ENCODE measurements around the gene PAX9. TPM values are rescaled to one million over a fixed set of nuclear protein-coding genes. Genes with fewer than 3 reads are reported as not detected.
"Not testable (repeated sequence)": the region's sequence is repeated elsewhere in the genome, so short reads cannot be mapped to it uniquely, and the experiment has no call there.

PAX9 gene
- total RNA-seq, 4 donors from 2014 or later: not detected

DNA sequence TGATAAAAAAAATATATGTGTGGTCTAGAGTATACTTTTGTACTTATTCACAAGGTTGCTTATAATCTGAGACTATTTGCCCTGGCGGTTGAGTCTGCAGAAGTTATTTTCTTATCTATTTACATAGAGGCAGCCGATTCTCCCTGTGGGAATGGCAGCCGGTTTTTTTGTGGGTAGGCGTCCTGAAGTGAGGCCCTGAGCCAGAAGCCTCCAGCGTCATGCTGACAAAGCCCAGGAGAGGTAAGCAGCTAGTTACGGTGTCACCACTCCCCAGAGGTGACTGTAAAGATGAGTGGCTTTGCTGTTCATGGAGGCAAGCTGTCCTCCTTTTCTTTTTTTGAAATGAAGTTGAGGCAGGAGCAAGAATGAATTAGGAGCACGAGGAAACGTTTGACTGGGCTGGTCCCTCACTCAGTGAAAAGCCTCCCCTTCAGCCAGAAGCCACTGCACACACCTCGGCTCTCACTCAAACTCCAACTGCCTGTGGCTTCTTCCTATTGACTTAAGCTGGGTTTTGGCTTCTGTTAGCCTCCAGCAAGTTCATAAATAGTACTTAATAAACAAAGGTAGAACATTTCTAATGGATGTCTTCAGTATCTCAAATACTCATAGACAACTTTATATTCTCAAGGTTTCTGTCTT lies 21.5 kb downstream of the PAX9 start:
- no peaks in the 10 kb centered on the region for H3K4me1 ChIP-seq
- in situ Hi-C loops (cut with MboI; ENCODE audit: low sequenced_read_pairs in 4 of 4): no loop called here

DNA sequence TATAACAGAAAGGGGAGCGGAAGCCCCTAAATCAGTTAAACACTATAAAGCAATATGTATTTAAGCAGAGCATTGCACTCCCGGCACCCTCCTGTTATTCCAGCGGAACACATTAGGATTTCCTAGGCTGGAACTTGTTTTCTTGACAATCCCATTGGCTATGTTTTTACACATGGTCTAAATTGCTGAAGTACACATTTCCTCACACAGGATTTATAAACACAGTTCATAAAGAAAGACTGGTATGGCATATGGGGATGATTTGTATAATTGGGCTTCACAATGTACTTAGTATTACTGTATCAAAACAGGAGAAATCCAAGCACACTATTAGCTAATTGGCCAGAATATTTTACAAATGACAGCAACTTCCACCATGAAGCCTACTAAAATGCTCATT lies 23.3 kb downstream of the PAX9 start:
- H3K4me1 ChIP-seq: no peaks in the 10 kb centered on the region
- H3K4me3 ChIP-seq: no peak overlapping the region
- DNase-seq (no peak), ATAC-seq (no peak)
- in situ Hi-C loops (cut with MboI; ENCODE audit: low sequenced_read_pairs in 4 of 4): no loop called here
- intact Hi-C loops (cut with DNase I; ENCODE audit: low total_unique reads): no loop called here
- TF ChIP-seq, protein P1, sequence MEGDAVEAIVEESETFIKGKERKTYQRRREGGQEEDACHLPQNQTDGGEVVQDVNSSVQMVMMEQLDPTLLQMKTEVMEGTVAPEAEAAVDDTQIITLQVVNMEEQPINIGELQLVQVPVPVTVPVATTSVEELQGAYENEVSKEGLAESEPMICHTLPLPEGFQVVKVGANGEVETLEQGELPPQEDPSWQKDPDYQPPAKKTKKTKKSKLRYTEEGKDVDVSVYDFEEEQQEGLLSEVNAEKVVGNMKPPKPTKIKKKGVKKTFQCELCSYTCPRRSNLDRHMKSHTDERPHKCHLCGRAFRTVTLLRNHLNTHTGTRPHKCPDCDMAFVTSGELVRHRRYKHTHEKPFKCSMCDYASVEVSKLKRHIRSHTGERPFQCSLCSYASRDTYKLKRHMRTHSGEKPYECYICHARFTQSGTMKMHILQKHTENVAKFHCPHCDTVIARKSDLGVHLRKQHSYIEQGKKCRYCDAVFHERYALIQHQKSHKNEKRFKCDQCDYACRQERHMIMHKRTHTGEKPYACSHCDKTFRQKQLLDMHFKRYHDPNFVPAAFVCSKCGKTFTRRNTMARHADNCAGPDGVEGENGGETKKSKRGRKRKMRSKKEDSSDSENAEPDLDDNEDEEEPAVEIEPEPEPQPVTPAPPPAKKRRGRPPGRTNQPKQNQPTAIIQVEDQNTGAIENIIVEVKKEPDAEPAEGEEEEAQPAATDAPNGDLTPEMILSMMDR (IDR thresholded peaks at IDR 0.05 in 4 of 5, conservative IDR thresholded peaks at IDR 0.05 in 1 of 5): no peak
- TF ChIP-seq POLR2A (IDR thresholded peaks at IDR 0.05): no peak
- H3K27ac ChIP-seq: no peak overlapping the region
- no peaks in the 10 kb centered on the region for H3K9me3 ChIP-seq
- H3K36me3 ChIP-seq: no peaks in the 10 kb centered on the region
- H3K27me3 ChIP-seq: no peaks in the 10 kb centered on the region

More for the DNA sequence above, 21.5 kb downstream of the PAX9 start:
- TF ChIP-seq, protein P1 (IDR thresholded peaks at IDR 0.05 in 4 of 5, conservative IDR thresholded peaks at IDR 0.05 in 1 of 5): no peak
- TF ChIP-seq POLR2A (IDR thresholded peaks at IDR 0.05): no peak
- H3K9me3 ChIP-seq: no peaks in the 10 kb centered on the region
- no peak for ATAC-seq
- H3K27ac ChIP-seq: no peak overlapping the region
- intact Hi-C loops (cut with DNase I; ENCODE audit: low total_unique reads): no loop called here
- DNase-seq: no peak
- no peaks in the 10 kb centered on the region for H3K36me3 ChIP-seq
- H3K4me3 ChIP-seq: no peak overlapping the region
- H3K27me3 ChIP-seq: no peaks in the 10 kb centered on the region

DNA sequence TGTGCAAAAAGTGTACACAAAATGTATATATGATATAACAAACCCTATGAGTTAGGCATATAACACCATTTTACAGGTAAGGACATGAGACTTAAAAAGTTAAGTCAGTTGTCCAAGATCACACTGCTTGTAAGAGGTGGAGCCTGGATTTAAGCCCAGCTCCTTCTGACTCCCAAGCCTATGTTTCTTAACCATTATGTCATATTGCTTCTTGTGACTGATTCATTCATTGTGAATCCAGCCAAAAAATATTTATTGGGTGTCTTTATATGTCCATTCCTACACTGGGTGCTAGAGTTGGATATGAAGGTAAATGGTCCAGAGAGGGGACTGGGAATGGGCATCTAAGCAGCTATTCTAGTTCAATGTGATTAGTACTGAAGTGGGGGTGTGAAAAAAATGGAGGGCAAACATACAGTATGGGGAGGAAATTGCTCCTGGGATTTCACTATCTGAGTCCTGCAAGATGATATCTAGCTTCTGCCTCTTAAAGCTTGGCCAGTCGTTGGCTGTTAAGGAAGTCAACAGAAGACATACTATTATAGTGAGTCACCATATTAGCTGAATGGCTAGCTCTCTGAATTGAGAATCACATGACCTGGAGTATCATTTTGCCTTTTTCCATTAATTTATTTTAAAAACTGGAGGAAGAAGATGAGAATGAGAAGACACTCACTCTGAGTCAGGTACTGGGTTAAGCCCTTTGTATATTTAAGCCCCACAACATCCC lies 28.8 kb downstream of the PAX9 start:
- H3K4me1 ChIP-seq: no peaks in the 10 kb centered on the region
- ATAC-seq: no peak
- in situ Hi-C loops (cut with MboI; ENCODE audit: low sequenced_read_pairs in 4 of 4): no loop called here

DNA sequence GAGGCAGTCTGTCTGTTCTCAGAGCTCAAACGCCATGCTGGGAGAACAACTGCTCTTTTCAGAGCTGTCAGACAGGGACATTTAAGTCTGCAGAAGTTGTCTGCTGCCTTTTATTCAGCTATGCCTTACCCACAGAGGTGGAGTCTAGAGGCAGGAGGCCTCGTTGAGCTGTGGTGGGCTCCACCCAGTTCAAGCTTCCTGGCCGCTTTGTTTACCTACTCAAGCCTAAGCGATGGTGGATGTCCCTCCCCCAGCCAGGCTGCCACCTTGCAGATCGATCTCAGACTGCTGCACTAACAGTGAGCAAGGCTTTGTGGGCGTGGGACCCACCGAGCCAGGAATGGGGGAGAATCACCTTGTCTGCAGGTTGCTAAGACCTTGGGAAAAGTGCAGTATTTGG lies 37.8 kb downstream of the PAX9 start:
- H3K4me3 ChIP-seq; intact Hi-C loops (cut with DNase I; ENCODE audit: low total_unique reads); H3K36me3 ChIP-seq; DNase-seq; H3K4me1 ChIP-seq; ATAC-seq; H3K27me3 ChIP-seq; H3K9me3 ChIP-seq; H3K27ac ChIP-seq; in situ Hi-C loops (cut with MboI; ENCODE audit: low sequenced_read_pairs in 4 of 4): not testable (repeated sequence)

More for the DNA sequence above, 28.8 kb downstream of the PAX9 start:
- Histone ChIP-seq H3K27ac (no peak overlapping the region), H3K4me3 (no peak overlapping the region), H3K36me3 (no peaks in the 10 kb centered on the region), H3K9me3 (no peaks in the 10 kb centered on the region), H3K27me3 (no peaks in the 10 kb centered on the region)
- no peak for DNase-seq
- intact Hi-C loops (cut with DNase I; ENCODE audit: low total_unique reads): no loop called here
- TF ChIP-seq, protein P1 (IDR thresholded peaks at IDR 0.05 in 4 of 5, conservative IDR thresholded peaks at IDR 0.05 in 1 of 5): no peak
- TF ChIP-seq POLR2A (IDR thresholded peaks at IDR 0.05): no peak

DNA sequence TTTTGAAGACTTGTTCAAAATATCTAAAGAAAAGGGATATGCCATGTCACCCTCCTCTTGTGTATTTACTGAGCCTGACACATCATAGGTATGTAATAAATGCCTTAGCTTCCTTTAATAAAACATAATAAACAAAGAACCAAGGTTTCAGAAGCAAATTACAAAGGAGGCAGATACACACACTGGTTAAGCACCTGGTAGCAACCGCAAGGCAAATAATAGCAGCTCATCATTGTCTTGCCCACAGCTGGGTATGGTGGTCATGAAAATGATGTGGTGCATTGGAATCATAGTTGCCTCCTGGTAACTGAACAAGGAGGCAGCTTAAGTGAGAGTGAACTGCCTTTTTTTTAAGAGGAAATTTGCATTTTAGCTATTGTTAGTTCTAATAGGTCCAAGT lies 39.0 kb downstream of the PAX9 start:
- no peak overlapping the region for H3K27ac ChIP-seq
- intact Hi-C loops (cut with DNase I; ENCODE audit: low total_unique reads): no loop called here
- no peaks in the 10 kb centered on the region for H3K36me3 ChIP-seq
- TF ChIP-seq POLR2A (IDR thresholded peaks at IDR 0.05): no peak
- TF ChIP-seq, protein P1 (IDR thresholded peaks at IDR 0.05 in 4 of 5, conservative IDR thresholded peaks at IDR 0.05 in 1 of 5): no peak
- DNase-seq: no peak
- no peaks in the 10 kb centered on the region for H3K27me3 ChIP-seq
- H3K4me3 ChIP-seq: no peak overlapping the region
- ATAC-seq: no peak
- H3K4me1 ChIP-seq: no peaks in the 10 kb centered on the region
- H3K9me3 ChIP-seq: no peaks in the 10 kb centered on the region
- in situ Hi-C loops (cut with MboI; ENCODE audit: low sequenced_read_pairs in 4 of 4): no loop called here

All from gastrocnemius medialis (tissue), 4 donors.